GM19023 (cell line): ENCODE measurements around the gene MTG1.
"Not testable (repeated sequence)": the region's sequence is repeated elsewhere in the genome, so short reads cannot be mapped to it uniquely, and the experiment has no call there.

Source experiments
- ATAC-seq: cut with Tn5 transposase; IDR thresholded peaks from one replicate; pipeline ENCODE4 v1.9.1; 2021; ENCODE audit warnings: mild to moderate bottlenecking, moderate library complexity; ENCODE audit not compliant: unreplicated experiment

MTG1 gene

DNA sequence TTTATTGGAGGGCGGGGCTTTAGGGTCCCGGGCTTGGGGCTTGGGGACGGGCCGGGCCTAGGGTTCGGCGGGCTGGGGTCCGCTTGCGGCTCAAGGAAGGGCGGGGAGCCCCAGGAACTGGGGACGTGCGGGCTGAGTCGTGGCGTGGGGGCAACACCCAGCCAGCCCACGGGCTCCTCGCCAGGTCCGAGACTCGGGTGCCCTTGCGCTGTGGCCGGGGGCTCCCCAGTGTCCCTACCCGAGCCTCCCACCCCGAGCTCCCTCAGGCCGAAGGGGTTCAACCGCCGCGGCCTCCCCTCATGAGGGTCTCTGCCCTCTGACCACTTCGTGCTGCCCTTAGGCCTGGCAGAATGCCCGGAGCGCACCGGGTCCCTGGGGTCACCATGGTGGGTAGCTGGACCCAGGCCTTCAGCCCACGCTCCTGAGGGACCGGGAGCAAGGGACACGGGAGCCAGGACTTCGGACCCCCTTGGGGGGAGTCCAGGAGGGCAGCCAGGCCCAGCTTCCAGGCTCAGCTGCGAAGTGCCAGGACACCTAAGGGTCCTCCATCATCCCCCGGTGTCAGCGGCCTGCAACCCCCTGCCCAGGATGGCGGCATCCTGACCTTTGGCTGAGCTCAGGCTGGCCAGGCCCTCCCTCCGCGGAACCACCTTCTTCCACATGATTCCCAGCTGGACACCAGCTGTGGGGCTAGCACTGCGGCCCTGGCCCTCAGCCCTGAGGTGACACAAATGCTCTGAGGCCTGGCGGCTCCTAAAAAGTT is 35.6 kb upstream of the MTG1 start:
- no peak for ATAC-seq

DNA sequence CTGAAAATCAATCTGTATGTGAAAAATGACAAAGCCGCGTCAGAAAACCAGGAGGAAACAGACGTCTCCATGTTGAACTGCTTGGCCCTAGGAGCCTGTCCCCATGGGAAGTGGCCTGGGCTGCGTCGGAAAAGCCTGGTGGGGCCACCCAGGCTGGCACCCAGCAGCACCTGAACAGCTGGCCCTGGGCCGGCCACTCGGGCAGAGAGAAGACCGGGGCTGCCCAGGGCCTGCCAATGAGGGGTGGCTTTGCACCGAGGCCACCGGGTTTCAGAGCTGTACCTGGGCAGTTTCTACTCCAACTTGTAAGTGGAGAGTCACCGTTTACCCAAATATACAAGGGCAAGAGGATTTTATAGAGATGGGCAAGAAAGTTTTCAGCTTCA is 35.0 kb upstream of the MTG1 start:
- no peak for ATAC-seq

DNA sequence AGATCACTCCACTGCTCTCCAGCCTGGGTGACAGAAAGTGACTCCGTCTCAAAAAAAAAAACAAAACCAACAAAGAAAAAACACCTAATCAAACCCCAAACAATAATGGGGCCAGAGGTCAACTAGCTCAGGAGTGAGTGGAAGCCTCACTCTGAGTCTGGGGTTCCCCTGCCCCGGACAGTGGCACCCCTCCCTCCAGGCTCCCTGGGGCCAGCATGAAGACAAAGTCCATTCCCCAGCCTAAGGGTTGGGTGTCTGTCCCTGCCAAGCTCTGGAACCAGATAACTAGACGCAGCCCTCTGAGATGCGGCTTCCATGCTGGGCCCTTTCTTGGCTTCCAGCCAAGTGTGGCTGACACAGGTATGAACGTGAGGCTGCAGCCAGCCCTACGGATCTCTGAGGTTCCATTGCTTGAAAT is 34.4 kb upstream of the MTG1 start:
- ATAC-seq = no peak

DNA sequence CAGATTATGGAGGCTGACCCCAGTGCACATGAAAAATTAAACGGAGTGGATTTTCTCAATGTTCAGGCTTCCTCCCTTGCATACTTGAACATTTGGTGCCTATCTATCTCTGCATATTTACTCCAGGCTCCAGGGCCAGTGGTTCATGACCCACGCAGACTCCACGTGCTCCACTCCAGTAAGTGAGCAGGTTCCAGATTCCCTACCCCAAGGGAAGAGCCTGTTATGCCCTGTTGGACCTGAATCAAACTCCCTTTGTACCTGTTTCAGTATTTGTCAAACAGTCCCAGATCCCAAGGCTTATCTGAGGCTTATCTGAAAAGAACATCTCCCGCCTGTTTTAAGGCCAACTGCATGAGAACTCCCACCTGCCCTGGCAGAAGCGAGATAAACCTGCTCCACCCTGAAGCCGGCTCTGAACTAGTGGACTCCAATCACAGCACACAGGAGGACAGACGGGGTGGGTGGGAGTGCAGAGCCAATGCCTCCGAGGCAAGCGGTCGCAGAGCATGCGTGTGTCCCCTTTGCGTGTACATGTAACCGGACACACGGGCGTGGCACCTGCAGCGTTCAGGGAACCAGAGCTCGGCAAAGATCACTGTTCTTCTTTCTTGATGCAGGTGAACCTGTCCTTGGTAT is 33.9 kb upstream of the MTG1 start:
- no peak for ATAC-seq

DNA sequence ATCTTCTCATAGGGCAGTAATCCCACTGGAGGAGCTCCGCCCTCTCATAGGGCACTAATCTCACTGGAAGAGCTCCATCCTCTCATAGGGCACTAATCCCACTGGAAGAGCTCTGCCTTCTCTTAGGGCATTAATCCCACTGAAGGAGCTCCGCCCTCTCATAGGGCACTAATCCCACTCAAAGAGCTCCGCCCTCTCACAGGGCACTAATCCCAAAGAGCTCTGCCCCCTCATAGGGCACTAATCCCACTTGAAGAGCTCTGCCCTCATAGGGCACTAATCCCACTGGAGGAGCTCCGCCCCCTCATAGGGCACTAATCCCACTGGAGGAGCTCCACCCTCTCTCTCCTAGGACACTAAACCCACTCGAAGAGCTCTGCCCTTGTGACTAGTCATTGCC is 32.7 kb upstream of the MTG1 start:
- no peak for ATAC-seq

DNA sequence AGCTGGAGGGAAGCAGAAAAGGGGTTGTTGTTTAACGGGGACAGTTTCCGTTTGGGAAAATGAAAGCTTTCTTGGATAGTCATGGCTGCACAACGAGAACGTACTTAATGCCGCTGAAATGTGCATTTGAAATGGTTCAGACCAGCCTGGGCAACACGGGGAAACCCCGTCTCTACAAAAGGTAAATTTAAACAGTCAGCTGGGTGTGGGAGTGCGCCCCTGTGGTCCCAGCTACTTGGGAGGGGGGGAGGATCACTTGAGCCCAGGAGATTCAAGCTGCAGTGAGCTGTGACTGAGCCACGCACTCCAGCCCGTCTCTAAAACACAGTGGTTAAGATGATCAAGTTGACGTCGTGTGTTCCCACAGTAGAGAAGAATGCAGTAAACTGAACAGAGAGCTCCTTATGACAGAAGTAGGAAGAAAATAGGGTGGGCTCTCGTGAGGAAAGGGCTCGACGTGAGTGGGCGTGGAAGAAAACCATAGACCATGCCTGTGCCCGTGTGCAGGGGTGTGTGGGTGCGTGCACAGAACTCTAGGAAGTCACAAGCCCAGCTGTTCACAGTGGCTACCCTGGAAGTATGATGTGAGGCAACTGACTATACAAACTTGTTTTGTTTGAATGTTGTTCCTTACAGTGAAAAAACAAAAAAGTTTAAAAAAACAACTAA is 32.0 kb upstream of the MTG1 start:
- ATAC-seq = no peak

DNA sequence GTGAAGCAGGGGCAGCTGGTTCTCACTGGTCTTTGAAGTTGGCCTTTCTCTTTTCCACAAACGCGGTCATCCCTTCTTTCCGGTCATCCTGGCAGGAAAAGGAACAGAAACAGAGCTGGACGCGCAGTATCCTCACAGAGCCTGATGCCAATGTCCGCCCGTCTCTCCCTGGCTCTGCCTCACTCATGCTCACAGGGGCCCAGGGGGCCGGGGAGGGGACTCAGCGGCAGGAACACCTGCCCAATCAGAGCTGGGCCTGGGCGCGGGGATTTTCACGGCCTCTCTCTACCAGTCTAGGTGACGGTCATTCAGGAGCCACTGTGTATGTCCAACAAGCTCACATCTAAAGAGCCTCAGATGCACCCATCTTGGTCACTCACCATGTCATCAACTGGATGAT is 31.1 kb upstream of the MTG1 start:
- ATAC-seq = no peak

DNA sequence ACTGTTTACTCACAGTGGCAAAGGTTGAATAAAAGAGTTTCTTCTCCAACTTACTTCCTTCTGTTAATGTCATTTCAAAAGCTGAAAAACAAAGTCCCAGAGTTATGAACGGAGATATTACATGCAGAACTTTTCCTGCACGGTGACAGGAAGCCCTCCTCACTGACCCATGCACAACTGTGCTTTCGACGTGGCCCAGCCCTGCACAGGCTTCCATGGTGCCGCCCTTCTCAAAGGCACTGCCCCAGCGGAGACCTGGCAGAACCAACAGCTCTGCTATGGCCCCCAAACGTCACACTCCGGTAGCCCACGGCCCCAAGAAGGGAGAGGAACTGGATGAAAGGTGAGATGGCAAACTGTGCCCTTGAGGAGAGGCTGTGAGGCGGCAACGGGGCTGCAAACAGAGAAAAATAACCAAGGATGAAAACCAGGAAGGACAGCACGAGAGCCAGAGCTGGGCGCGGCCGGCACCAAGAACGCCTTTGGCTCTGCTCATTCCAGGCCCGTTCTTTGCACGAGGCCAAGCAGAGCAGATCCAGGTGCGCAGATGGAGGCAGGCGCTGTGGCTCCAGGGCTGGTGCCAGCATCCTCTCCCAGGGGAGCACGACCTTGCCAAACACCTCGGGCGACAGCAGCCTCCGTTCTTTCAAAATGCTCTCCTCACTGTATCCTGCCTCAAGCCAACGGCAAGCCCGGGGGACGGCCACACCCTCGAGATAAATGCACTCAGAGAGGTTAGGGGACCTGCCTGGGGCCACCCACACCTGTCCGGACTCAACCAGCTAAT is 29.1 kb upstream of the MTG1 start:
- no peak for ATAC-seq

DNA sequence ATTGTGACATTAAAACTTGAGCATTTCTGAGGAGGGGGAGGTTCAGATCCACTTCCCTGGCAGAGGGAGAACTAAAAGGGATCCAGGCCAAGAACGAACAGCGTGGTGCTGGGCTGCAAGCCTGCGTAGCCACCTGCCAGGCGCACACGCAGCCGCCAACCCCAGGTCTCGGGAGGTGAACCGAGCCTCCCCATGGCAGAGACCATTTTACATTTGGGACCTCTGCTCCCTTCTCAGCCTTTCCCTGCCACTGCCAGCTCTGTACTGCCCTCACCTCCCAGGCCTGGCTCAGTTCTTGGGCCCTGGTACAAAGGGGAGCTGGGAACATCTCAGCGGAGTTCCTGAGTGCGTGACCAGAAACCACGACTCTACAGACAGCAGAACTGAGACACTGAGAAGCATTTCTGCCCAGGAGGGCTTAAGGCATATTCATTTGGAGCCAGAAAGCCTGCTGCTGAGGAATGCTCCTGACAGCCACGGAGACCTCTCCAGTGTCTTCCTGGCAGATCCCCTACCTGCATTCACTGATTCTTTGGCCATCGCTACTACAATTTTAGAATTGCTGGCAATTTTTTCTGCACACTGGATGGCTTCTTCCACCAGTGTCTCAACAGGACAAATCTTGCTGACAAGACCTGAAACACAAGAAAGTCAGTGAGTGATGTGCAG is 28.4 kb upstream of the MTG1 start:
- ATAC-seq = no peak

DNA sequence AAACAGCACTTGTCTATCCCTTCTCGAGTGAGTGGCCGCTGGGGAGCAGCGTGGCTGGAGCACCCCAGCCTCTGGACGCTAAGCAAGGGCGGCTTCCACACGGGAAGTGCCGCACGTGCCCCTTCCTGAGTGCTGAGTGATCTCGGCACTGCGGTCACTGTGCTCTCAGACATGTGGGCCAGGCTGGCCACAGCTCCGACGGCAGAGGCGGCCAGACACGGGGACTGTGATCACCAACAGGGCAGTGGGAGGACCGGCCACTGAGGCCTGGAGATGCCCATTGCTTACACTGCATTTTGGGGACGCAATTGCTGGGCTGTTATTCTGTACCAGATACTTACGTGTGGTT is 27.9 kb upstream of the MTG1 start:
- ATAC-seq = no peak

DNA sequence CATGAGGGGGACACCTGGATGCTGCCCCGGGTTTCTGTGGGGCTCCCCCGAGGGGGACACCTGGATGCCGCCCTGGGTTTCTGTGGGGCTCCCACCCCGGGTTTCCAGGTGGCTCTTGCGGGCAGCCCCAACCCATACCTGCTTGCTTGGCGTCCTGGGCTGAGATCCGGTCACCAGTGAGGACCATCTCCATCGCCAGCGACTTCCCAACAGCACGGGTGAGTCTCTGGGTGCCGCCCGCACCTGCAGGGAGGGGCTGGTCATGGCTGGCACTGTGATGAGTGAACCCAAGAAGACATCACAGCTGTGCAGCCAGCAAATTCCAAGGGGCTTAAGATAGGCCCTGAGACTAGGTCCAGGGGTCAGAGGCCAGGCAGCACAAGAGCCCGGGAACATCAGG is 27.2 kb upstream of the MTG1 start:
- no peak for ATAC-seq

DNA sequence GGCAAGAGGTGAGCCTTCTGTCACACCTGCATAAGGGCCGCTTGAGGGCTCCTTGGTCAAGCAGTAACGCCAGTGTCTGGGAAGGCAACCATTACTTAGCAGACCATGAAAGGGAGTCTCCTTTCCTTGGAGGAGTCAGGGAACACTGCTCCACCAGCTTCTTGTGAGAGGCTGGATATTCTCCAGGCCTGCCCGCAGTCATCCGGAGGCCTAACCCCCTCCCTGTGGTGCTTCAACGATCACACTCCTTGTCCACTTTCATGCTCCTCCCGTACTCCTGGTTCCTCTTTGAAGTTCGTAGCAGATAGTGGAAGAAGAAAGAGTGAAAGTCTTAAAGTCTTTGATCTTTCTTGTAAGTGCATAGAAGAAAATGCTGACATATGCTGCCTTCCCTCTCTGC is 26.5 kb upstream of the MTG1 start:
- not testable (repeated sequence) for ATAC-seq

DNA sequence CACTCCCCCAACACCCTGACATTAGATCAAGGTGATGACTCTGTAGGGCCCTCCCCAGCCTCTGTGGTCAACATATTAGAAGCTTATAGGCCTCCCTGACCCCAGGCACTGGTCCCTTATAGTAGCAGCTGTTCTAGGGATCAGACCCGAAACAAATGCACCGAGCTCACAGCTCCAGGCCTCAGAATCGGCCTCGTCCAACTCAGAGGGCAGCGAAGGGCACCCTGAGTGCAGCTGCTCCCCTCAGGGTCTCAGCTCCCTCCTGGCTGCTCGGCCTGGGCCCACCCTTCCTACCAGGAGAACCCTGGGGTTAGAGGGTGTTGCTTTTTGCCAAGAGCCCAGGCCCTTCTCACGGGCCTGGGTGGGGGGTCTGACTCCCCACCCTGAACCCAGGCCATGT is 25.8 kb upstream of the MTG1 start:
- no peak for ATAC-seq

DNA sequence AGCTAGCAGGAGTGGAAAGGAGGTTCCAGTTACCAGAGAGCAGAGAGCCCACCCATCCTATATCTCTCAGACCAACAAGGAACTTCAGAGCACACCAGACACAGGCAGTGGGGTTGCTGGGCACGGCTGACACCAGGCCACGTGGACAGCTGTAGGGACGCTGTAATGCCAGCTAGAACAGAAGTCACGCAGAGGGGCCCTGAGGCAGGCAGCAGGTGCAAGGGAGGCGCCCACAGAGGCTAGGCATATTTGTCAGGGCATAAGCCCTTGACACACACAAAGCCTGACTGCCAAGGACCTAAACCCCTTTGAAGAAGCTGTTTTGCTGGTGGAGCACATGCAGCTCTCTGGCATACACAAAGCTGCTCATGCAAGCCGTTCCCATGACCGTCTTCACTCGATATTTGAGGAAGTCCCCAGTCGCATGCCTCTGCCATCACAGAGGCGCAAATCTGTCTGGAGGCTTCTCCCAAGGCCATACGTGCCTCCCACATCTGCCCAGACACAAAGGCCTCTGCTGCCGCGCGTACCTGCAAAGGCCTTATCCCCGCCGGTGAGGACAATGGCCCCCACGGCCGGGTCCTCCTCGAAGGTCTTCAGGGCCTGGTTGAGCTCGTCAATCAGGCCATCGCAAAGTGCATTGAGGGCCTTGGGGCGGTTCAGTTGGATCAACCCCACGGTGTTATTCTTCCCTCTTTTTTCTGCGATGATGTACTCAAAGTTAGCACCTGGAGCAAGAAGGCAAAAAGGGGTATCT is 23.7 kb upstream of the MTG1 start:
- ATAC-seq = no peak

DNA sequence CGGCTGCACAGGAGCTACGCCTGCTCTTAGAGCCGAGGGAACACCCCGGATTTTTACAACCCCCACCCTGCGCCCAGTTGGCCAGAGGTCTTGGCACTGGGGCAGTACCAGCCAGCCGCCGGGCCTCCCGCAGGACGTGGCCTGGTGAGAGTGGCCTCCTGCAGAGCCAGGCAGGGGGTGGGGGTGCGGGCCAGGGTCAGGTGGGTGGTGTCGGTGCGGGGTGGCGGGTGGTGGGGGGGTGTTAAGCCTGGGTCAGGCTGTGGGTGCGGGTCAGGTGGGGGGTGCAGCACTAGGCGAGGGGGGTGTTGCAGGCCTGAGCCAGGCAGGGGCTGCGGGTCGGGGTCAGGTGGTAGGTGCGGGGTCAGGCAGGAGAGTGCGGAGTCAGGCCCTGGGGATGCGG is 21.4 kb upstream of the MTG1 start:
- ATAC-seq = no peak

DNA sequence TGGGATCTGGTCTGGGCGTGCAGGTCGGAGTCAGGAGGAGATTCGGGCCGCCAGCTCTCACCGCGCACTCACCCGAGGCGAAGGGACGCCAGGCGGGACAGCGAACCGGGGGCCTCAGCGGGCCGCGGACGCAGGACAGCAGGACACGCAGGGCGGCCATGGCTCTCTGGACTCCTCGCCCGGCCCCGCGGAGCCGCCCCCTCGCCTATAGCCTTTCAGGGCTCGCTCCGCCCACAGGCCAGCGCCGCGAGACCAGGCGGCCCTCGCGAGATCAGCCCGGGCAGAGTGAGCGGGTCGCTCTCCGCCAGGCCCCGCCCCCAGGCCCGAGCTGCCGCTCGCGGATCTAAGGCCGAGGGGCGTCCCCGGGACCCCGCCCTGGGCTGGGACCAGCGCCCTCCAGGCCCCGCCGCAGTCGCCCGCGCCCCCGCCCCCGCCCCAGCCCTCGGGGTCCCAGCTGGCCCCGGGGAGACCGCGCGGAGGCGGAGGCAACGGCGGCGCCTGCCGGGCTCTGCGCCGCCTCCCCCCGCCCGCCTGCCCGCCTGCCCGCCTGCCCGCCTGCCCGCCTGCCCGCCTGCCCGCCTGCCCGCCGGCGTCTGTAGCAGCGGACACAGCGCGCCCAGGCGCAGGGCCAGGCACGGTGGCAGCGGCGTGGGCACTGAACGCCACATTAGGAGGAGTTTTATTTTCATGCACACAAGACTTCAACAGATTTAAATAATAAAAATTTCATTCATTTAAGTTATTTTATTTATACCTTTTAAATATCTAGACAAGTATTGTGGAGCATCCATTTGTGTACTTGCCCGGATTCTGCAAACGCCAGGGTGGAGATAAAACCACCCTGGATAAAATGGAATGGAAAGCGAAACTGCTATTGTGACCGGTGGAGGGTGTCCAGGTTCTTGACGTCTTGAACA is 20.5 kb upstream of the MTG1 start, which contains the start of gene ECHS1:
Gene ECHS1, minus strand, starts transcription at position 181 of the 917 bp plus-strand sequence. Its CDS starts 21 bp downstream, at position 160.
- ATAC-seq = peak; percentile 96

DNA sequence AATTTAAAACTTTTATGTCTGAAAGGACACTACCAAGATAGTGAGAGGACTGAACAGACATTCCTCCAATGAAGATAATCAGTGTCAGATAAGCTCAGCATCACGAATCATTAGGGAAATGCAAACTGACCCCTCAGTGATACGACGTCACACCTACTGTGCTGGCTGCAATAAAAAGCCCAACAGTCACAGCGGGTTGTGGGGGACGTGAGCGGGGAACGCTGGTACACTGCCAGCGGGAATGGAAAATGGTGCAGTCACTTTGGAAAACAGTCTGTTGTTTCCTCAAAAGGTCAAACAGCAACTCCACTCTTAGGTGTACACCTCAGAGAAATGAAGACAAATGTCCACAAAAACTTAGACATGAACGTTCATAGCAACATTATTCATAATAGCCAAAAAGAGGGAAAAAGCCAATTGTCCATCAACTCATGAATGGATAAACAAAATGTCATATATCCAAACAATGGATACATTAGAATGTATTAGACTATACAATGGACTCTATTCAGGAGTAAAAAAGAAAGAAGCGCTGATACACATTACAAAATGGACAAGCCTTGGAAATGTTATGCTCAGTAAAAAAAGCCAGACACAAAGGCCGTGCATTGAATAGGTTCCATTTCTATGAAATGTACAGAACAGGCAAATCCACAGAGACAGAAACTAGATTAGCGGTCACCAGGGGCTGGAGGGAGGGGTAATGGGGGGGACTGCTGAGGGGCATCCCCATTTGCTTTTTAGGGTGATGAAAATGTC is 18.4 kb upstream of the MTG1 start:
- ATAC-seq = no peak

DNA sequence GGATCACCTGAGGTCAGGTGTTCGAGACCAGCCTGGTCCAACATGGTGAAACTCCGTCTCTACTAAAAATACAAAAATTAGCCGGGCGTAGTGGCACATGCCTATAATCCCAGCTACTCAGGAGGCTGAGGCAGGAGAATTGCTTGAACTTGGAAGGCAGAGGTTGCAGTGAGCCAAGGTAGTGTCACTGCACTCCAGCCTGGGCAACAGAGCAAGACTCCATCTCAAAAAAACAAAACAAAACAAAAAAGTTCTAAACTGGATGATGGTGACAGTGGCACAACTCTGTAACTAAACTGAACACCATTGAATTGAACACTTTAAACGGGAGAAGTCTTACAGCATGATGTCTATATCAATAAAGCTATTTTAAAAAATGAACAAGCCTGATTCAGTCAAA is 17.8 kb upstream of the MTG1 start:
- ATAC-seq = not testable (repeated sequence)
